K562 (cell line): ENCODE measurements around the gene AS3MT. TPM values are rescaled to one million over a fixed set of nuclear protein-coding genes. Genes with fewer than 3 reads are reported as not detected.

Source experiments
- ATF3 ChIP-seq, 2 experiments: fragments of 450-650 bp in 1 of 2; sonication (generic) in 1 of 2; formaldehyde crosslinking in 1 of 2; IDR thresholded peaks in 1 of 2; conservative IDR thresholded peaks in 1 of 2; 2 replicates each; pipeline versions ENCODE4 v1.6.1 to v1.8.1; 2016 to 2023; ENCODE audit warnings: mild to moderate bottlenecking in 2 of 2, moderate library complexity in 2 of 2, inconsistent platforms in 1 of 2, missing genetic modification reagents in 1 of 2
- ELK1 ChIP-seq: sonication (generic); formaldehyde crosslinking; IDR thresholded peaks from 2 replicates; pipeline ENCODE4 v1.8.1; 2022; ENCODE audit warnings: missing genetic modification reagents
- ETS2 ChIP-seq: IDR thresholded peaks from 2 replicates; pipeline ENCODE4 v1.6.1; 2016; ENCODE audit warnings: borderline replicate concordance, missing genetic modification characterization, mild to moderate bottlenecking, moderate library complexity, missing compliant biosample characterization; ENCODE audit not compliant: poor library complexity, severe bottlenecking
- GABPB1 ChIP-seq: sonication (generic); formaldehyde crosslinking; IDR thresholded peaks from 2 replicates; pipeline ENCODE4 v1.8.0; 2022; ENCODE audit warnings: mild to moderate bottlenecking, missing genetic modification reagents
- GTF2F1 ChIP-seq: IDR thresholded peaks from 2 replicates; pipeline ENCODE4 v1.6.1; 2011; ENCODE audit warnings: low read depth, low read length, improper control_type of control experiment
- KLF10 ChIP-seq: fragments of 250-450 bp; sonication (Bioruptor Pico); IDR thresholded peaks from 2 replicates; pipeline ENCODE4 v1.6.1; 2021; ENCODE audit warnings: matching md5 sums
- MXI1 ChIP-seq: IDR thresholded peaks from 2 replicates; pipeline ENCODE4 v1.6.1; 2011; ENCODE audit warnings: low read depth, mild to moderate bottlenecking, improper control_type of control experiment, low read length
- NR4A1 ChIP-seq, 2 experiments: fragments of 250-450 bp in 1 of 2; fragments of 450-650 bp in 1 of 2; sonication (Bioruptor Pico) in 1 of 2; IDR thresholded peaks; 2 replicates each; pipeline versions ENCODE4 v1.4.0 to v1.6.1; 2016 to 2020; ENCODE audit warnings: mild to moderate bottlenecking in 2 of 2, missing compliant biosample characterization in 1 of 2, missing genetic modification characterization in 1 of 2, moderate library complexity in 1 of 2
- PYGO2 ChIP-seq: fragments of 450-650 bp; IDR thresholded peaks from 2 replicates; pipeline ENCODE4 v1.6.1; 2016; ENCODE audit warnings: mild to moderate bottlenecking, missing genetic modification characterization, moderate library complexity, missing compliant biosample characterization
- RBM17 ChIP-seq: fragments of 200-400 bp; formaldehyde crosslinking; IDR thresholded peaks from 2 replicates; pipeline ENCODE4 v1.6.1; 2017; ENCODE audit warnings: low read depth, mild to moderate bottlenecking, low read length, borderline replicate concordance
- RBM22 ChIP-seq: fragments of 200-400 bp; formaldehyde crosslinking; IDR thresholded peaks from 2 replicates; pipeline ENCODE4 v1.6.1; 2018; ENCODE audit warnings: low read length, low read depth; ENCODE audit not compliant: poor library complexity, severe bottlenecking
- SAFB2 ChIP-seq: fragments of 200-400 bp; formaldehyde crosslinking; IDR thresholded peaks from 2 replicates; pipeline ENCODE4 v1.6.1; 2018; ENCODE audit warnings: borderline replicate concordance, low read length, low read depth, moderate library complexity; ENCODE audit not compliant: severe bottlenecking
- TAF9B ChIP-seq: fragments of 450-650 bp; IDR thresholded peaks from 2 replicates; pipeline ENCODE4 v1.6.1; 2018; ENCODE audit warnings: mild to moderate bottlenecking; ENCODE audit not compliant: partially characterized antibody
- TEAD4 ChIP-seq, 2 experiments: sonication (generic) in 1 of 2; formaldehyde crosslinking in 1 of 2; IDR thresholded peaks; 2 replicates each; pipeline versions ENCODE4 v1.6.1 to v1.8.0; 2012 to 2022; ENCODE audit warnings: borderline replicate concordance in 1 of 2, inconsistent platforms in 1 of 2, low read length in 1 of 2, mild to moderate bottlenecking in 1 of 2, missing genetic modification reagents in 1 of 2
- TOE1 ChIP-seq, 2 experiments: fragments of 450-650 bp in 1 of 2; sonication (generic) in 1 of 2; formaldehyde crosslinking in 1 of 2; IDR thresholded peaks; 2 replicates each; pipeline versions ENCODE4 v1.7.1 to v1.8.0; 2016 to 2022; ENCODE audit warnings: borderline replicate concordance in 2 of 2, mild to moderate bottlenecking in 2 of 2, antibody characterized with exemption in 1 of 2, inconsistent platforms in 1 of 2, low read depth in 1 of 2, missing genetic modification reagents in 1 of 2, moderate library complexity in 1 of 2
- ZNF282 ChIP-seq: sonication (generic); formaldehyde crosslinking; IDR thresholded peaks from 2 replicates; pipeline ENCODE4 v1.8.1; 2023; ENCODE audit warnings: missing genetic modification reagents
- ZNF324 ChIP-seq: fragments of 250-450 bp; sonication (Bioruptor Pico); IDR thresholded peaks from 2 replicates; pipeline ENCODE4 v1.4.0; 2020; ENCODE audit warnings: mild to moderate bottlenecking
- ZNF384 ChIP-seq: IDR thresholded peaks from 2 replicates; pipeline ENCODE4 v1.6.1; 2012; ENCODE audit warnings: low read depth, low read length, improper control_type of control experiment
- ZNF639 ChIP-seq, 2 experiments: fragments of 200-800 bp in 1 of 2; sonication (Bioruptor generic) in 1 of 2; sonication (generic) in 1 of 2; formaldehyde crosslinking in 1 of 2; IDR thresholded peaks in 1 of 2; conservative IDR thresholded peaks in 1 of 2; 2 replicates each; pipeline versions ENCODE4 v1.5.0 to v1.6.1; 2016 to 2020; ENCODE audit warnings: missing compliant biosample characterization in 1 of 2, missing genetic modification characterization in 1 of 2, missing genetic modification reagents in 1 of 2
- ZNF778 ChIP-seq: fragments of 450-650 bp; formaldehyde crosslinking; IDR thresholded peaks from 2 replicates; pipeline ENCODE4 v1.4.0; 2020; ENCODE audit warnings: mild to moderate bottlenecking, moderate library complexity
- ZNF780A ChIP-seq: fragments of 250-450 bp; sonication (Bioruptor Pico); IDR thresholded peaks from 2 replicates; pipeline ENCODE4 v1.5.0; 2021; ENCODE audit warnings: mild to moderate bottlenecking
- polyA plus RNA-seq, 8 experiments: library from polyadenylated mRNA; depleted of rRNA in 4 of 8; stranded (reverse) in 5 of 8; unstranded in 3 of 8; fragments of >200 nt; fragmentation: Nextera tagmentation in 2 of 8; fragmentation: Illumina TruSeq in 1 of 8; extraction: Ambion mirVana in 2 of 8; extraction: Trizol in 1 of 8; gene quantifications; 2 replicates each; pipeline versions ENCODE4 v1.2.1 to v1.2.3, GENCODE V29; 2011 to 2014; ENCODE audit warnings: inconsistent platforms in 1 of 8, missing spikeins in 1 of 8
- total RNA-seq, 7 experiments: library from RNA; depleted of rRNA in 6 of 7; stranded (reverse); fragments of >200 nt in 6 of 7; fragmentation: Illumina TruSeq in 2 of 7; extraction: Trizol in 2 of 7; gene quantifications; 2 replicates each; pipeline versions ENCODE4 v1.2.1 to v1.2.3, GENCODE V29; 2011 to 2021; ENCODE audit warnings: low replicate concordance in 1 of 7

Gene AS3MT
- total and polyA plus RNA-seq, 9 of the 15 experiments (the other 6 are each of a cell fraction or from before 2014, with no cell fraction given), result 0.04 to 0.33 (median 0.19) TPM; not detected in 2

DNA sequence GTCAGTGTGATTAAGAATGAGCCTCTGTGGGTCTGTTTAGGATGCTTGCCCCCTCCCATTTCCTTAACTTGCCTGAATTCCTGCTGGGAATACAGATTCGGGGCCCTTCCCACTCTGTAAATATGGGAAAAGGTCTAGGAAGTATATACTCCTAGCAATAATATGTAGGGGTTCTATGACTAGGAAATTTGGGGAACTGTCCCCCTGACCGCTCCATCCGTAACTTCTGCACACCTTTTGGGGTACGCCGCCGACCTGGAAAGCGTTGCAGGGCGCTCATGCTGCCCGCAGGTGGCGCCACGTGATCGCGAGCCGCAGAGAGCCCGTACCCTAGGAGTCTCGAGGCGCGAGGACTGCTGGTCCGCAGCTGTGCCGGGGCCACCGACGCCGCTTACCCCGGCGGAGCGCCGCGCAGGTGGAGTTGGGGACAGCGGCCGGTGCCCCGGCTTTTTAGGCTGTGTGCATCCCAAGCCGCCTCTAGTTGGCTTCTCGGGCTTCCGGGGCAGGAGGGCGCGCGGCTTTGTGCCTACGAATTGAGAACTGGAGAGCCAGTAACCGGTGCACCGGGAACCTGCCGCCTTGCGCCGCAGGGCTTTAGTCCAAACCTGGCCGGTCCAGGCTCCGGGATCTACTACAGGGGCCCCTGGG, 48.2 kb downstream of the AS3MT start (continued):
- TF ChIP-seq TOE1 (IDR thresholded peaks at IDR 0.05; ENCODE audit: borderline replicate concordance) (0 out of 2 replicates have a peak, but pooled peaks have one; percentile 15), TOE1 (CRISPR knock-in tag; IDR thresholded peaks at IDR 0.05; ENCODE audit: borderline replicate concordance, low read depth) (no peak), ETS2 (no peak), ZNF384 (no peak), MXI1 (no peak), ATF3 (IDR thresholded peaks at IDR 0.05) (no peak), ATF3 (CRISPR knock-in tag; conservative IDR thresholded peaks at IDR 0.05) (no peak), KLF10 (CRISPR knock-in tag) (no peak), PYGO2 (tag) (no peak), TAF9B (no peak), ZNF324 (no peak), ZNF639 (CRISPR knock-in tag; conservative IDR thresholded peaks at IDR 0.05 in 1 of 2, IDR thresholded peaks at IDR 0.05 in 1 of 2) (peak in 1 of 2 experiments; percentile 76; a peak in 1 of 4 replicates), ZNF282 (CRISPR knock-in tag) (no peak), SAFB2 (no peak), ZNF778 (CRISPR knock-in tag) (no peak), NR4A1 (CRISPR knock-in tag; IDR thresholded peaks at IDR 0.05) (peak; percentile 52; the same call in 1 of the 2 replicates), NR4A1 (tag; IDR thresholded peaks at IDR 0.05) (no peak), ELK1 (CRISPR knock-in tag) (no peak), GTF2F1 (no peak), RBM22 (no peak), TEAD4 (IDR thresholded peaks at IDR 0.05; ENCODE audit: low read length) (no peak), TEAD4 (CRISPR knock-in tag; IDR thresholded peaks at IDR 0.05; ENCODE audit: borderline replicate concordance) (no peak), RBM17 (no peak), GABPB1 (no peak), ZNF780A (no peak)
